HG02588 (cell line): ENCODE data around the gene DSE.

Source experiments
- ATAC-seq: cut with Tn5 transposase; IDR thresholded peaks from one replicate; pipeline ENCODE4 v1.9.1; 2021; ENCODE audit warnings: mild to moderate bottlenecking, moderate library complexity; ENCODE audit not compliant: unreplicated experiment

The DSE gene

GRCh38 chr6:116444092-116444491 lies 73.3 kb downstream of the DSE start:
- peak; percentile 63 for ATAC-seq

GRCh38 chr6:116444575-116444974 lies 73.8 kb downstream of the DSE start:
- ATAC-seq = no peak

- no peak for ATAC-seq
These were observed 74.4 kb downstream of the DSE start for GRCh38 chr6:116445102-116445501.

- ATAC-seq = no peak
These were observed 75.7 kb downstream of the DSE start for GRCh38 chr6:116446399-116446798.

- ATAC-seq = no peak
These were observed 76.3 kb downstream of the DSE start for GRCh38 chr6:116447052-116447451.

GRCh38 chr6:116447496-116448011 lies 76.8 kb downstream of the DSE start:
- no peak for ATAC-seq

GRCh38 chr6:116449565-116449964 lies 78.8 kb downstream of the DSE start:
- no peak for ATAC-seq

GRCh38 chr6:116450185-116450710 lies 79.5 kb downstream of the DSE start:
- ATAC-seq = no peak

- ATAC-seq = peak; percentile 73
These were observed 80.3 kb downstream of the DSE start for GRCh38 chr6:116450769-116451740.

- no peak for ATAC-seq
These were observed 81.2 kb downstream of the DSE start for GRCh38 chr6:116451916-116452315.

- ATAC-seq = no peak
These were observed 81.8 kb downstream of the DSE start for GRCh38 chr6:116452531-116452930.

GRCh38 chr6:116456106-116456505 lies 85.4 kb downstream of the DSE start:
- ATAC-seq = no peak

GRCh38 chr6:116456927-116457326 lies 86.2 kb downstream of the DSE start:
- ATAC-seq = no peak

- ATAC-seq = no peak
These were observed 87.5 kb downstream of the DSE start for GRCh38 chr6:116458264-116458663.

- no peak for ATAC-seq
These were observed 89.2 kb downstream of the DSE start for GRCh38 chr6:116459927-116460326.

- ATAC-seq = peak; percentile 13
These were observed 90.7 kb downstream of the DSE start, which contains the start of gene CALHM6 for GRCh38 chr6:116461331-116461931. Gene CALHM6 (plus strand): TSS chr6:116461375. CDS start chr6:116461930, 555 bp downstream.

GRCh38 chr6:116461932-116462885 lies 91.5 kb downstream of the DSE start:
- ATAC-seq = peak; percentile 83

GRCh38 chr6:116463301-116463700 lies 92.6 kb downstream of the DSE start:
- ATAC-seq = no peak

- no peak for ATAC-seq
These were observed 94.5 kb downstream of the DSE start for GRCh38 chr6:116465246-116465645.

GRCh38 chr6:116467096-116467495 lies 96.3 kb downstream of the DSE start:
- no peak for ATAC-seq
